ENCODE results near the gene VAT1. TPM values are rescaled to one million over a fixed set of nuclear protein-coding genes. Genes with fewer than 3 reads are reported as not detected.

The VAT1 gene
- total and polyA plus RNA-seq, 9 of the 15 experiments (the other 6 are each of a cell fraction or from before 2014, with no cell fraction given): 29.4 to 153 (median 66.7) TPM

DNA sequence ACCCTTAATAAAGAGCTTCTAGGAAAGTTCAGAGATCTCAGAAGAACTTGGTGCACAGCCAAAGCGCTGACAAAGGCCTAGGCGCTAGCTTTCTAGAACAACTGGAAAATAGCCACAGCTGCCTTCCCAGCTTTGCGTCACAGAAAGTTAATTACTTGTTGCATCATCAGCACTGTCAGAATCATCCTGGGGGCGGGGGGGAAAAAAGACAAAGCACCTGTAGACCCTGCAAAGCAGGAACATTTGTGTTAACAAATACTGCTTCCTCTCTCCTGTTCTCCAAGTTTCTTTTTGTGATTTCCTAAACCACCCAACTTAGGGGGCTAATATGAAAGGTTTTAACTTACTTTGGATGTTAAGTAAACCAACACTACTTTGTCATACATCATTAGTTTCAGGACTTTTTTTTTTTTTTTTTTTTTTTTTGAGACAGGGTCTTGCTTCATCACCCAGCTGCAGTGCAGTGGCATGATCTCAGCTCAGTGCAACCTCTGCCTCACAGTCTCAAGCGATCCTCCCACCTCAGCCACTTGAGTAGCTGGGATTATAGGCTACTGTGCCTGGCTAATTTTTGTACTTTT is 53.1 kb downstream of the VAT1 start (continued):
- no peak for TF ChIP-seq SETDB1 (IDR thresholded peaks at IDR 0.05; ENCODE audit: low read length)
- no peak for TF ChIP-seq DMBX1 (CRISPR knock-in tag; IDR thresholded peaks at IDR 0.05; ENCODE audit: borderline replicate concordance)
- no peak for TF ChIP-seq HIVEP1 (CRISPR knock-in tag; IDR thresholded peaks at IDR 0.05)
- TF ChIP-seq, protein P1, sequence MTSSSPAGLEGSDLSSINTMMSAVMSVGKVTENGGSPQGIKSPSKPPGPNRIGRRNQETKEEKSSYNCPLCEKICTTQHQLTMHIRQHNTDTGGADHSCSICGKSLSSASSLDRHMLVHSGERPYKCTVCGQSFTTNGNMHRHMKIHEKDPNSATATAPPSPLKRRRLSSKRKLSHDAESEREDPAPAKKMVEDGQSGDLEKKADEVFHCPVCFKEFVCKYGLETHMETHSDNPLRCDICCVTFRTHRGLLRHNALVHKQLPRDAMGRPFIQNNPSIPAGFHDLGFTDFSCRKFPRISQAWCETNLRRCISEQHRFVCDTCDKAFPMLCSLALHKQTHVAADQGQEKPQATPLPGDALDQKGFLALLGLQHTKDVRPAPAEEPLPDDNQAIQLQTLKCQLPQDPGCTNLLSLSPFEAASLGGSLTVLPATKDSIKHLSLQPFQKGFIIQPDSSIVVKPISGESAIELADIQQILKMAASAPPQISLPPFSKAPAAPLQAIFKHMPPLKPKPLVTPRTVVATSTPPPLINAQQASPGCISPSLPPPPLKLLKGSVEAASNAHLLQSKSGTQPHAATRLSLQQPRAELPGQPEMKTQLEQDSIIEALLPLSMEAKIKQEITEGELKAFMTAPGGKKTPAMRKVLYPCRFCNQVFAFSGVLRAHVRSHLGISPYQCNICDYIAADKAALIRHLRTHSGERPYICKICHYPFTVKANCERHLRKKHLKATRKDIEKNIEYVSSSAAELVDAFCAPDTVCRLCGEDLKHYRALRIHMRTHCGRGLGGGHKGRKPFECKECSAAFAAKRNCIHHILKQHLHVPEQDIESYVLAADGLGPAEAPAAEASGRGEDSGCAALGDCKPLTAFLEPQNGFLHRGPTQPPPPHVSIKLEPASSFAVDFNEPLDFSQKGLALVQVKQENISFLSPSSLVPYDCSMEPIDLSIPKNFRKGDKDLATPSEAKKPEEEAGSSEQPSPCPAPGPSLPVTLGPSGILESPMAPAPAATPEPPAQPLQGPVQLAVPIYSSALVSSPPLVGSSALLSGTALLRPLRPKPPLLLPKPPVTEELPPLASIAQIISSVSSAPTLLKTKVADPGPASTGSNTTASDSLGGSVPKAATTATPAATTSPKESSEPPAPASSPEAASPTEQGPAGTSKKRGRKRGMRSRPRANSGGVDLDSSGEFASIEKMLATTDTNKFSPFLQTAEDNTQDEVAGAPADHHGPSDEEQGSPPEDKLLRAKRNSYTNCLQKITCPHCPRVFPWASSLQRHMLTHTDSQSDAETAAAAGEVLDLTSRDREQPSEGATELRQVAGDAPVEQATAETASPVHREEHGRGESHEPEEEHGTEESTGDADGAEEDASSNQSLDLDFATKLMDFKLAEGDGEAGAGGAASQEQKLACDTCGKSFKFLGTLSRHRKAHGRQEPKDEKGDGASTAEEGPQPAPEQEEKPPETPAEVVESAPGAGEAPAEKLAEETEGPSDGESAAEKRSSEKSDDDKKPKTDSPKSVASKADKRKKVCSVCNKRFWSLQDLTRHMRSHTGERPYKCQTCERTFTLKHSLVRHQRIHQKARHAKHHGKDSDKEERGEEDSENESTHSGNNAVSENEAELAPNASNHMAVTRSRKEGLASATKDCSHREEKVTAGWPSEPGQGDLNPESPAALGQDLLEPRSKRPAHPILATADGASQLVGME (CRISPR knock-in tag; IDR thresholded peaks at IDR 0.05): no peak
- no peak for TF ChIP-seq ARHGAP35 (IDR thresholded peaks at IDR 0.05; ENCODE audit: partially characterized antibody)
- no peak for TF ChIP-seq NELFE (IDR thresholded peaks at IDR 0.05; ENCODE audit: insufficient read depth, insufficient read length)
- no peak for TF ChIP-seq ZFP1 (CRISPR knock-in tag; IDR thresholded peaks at IDR 0.05)
- TF ChIP-seq, protein P2, sequence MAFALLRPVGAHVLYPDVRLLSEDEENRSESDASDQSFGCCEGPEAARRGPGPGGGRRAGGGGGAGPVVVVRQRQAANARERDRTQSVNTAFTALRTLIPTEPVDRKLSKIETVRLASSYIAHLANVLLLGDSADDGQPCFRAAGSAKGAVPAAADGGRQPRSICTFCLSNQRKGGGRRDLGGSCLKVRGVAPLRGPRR (CRISPR knock-in tag; IDR thresholded peaks at IDR 0.05): no peak
- TF ChIP-seq, protein P3, sequence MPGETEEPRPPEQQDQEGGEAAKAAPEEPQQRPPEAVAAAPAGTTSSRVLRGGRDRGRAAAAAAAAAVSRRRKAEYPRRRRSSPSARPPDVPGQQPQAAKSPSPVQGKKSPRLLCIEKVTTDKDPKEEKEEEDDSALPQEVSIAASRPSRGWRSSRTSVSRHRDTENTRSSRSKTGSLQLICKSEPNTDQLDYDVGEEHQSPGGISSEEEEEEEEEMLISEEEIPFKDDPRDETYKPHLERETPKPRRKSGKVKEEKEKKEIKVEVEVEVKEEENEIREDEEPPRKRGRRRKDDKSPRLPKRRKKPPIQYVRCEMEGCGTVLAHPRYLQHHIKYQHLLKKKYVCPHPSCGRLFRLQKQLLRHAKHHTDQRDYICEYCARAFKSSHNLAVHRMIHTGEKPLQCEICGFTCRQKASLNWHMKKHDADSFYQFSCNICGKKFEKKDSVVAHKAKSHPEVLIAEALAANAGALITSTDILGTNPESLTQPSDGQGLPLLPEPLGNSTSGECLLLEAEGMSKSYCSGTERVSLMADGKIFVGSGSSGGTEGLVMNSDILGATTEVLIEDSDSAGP (CRISPR knock-in tag; IDR thresholded peaks at IDR 0.05): no peak
- TF ChIP-seq KDM5B (IDR thresholded peaks at IDR 0.05; ENCODE audit: insufficient replicate concordance, low read depth, low read length): no peak
- TF ChIP-seq, protein P4, sequence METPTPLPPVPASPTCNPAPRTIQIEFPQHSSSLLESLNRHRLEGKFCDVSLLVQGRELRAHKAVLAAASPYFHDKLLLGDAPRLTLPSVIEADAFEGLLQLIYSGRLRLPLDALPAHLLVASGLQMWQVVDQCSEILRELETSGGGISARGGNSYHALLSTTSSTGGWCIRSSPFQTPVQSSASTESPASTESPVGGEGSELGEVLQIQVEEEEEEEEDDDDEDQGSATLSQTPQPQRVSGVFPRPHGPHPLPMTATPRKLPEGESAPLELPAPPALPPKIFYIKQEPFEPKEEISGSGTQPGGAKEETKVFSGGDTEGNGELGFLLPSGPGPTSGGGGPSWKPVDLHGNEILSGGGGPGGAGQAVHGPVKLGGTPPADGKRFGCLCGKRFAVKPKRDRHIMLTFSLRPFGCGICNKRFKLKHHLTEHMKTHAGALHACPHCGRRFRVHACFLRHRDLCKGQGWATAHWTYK (CRISPR knock-in tag; IDR thresholded peaks at IDR 0.05): no peak

Data from K562 (cell line).